HEK293 (cell line): Measurements from ENCODE around the gene MTMR8.

Experiments used
- CTCF ChIA-PET: fragments of 350-600 bp; formaldehyde crosslinking; extraction: SDS; loops from one replicate; lab custom pipeline; 2021; ENCODE audit warnings: antibody characterized with exemption; lab: Yijun Ruan, JAX
- POLR2A ChIA-PET: fragments of 300-600 bp; formaldehyde crosslinking; extraction: SDS; loops from one replicate; lab custom pipeline; 2020; ENCODE audit warnings: antibody characterized with exemption, inconsistent platforms; lab: Yijun Ruan, JAX
- H3K27ac ChIP-seq: fragments of 200-500 bp; sonication (Bioruptor generic); 2 replicates; pipeline ENCODE4 v1.5.1; 2014; ENCODE audit warnings: low read depth, low read length, control low read depth, inconsistent platforms; ENCODE audit errors: extremely low read depth
- H3K36me3 ChIP-seq, 2 experiments: fragments of 200-500 bp in 1 of 2; sonication (Bioruptor generic) in 1 of 2; 1 replicate in 1 of 2; 2 replicates in 1 of 2; pipeline ENCODE4 v1.5.1; 2014 to 2017; ENCODE audit warnings: inconsistent platforms in 2 of 2, low read length in 2 of 2; ENCODE audit not compliant: control insufficient read depth in 2 of 2, insufficient read depth in 1 of 2
- H3K4me1 ChIP-seq: fragments of 200-500 bp; sonication (Bioruptor generic); 2 replicates; pipeline ENCODE4 v1.5.1; 2014; ENCODE audit warnings: mild to moderate bottlenecking, low read length, inconsistent platforms; ENCODE audit not compliant: control insufficient read depth, insufficient read depth
- H3K4me3 ChIP-seq: 2 replicates; pipeline ENCODE4 v1.5.1; 2011; ENCODE audit warnings: low read depth, mild to moderate bottlenecking, control low read depth, low read length, moderate library complexity
- H3K9me3 ChIP-seq: fragments of 200-500 bp; sonication (Bioruptor generic); 2 replicates; pipeline ENCODE4 v1.5.1; 2014; ENCODE audit warnings: low read depth, low read length, inconsistent platforms; ENCODE audit not compliant: control insufficient read depth, insufficient read depth
- BCL11A ChIP-seq: fragments of 450-650 bp; formaldehyde crosslinking; IDR thresholded peaks from 2 replicates; pipeline ENCODE4 v1.5.1; 2016; ENCODE audit warnings: low read depth, missing biosample characterization, missing genetic modification characterization
- GFI1B ChIP-seq: fragments of 450-650 bp; formaldehyde crosslinking; IDR thresholded peaks from 2 replicates; pipeline ENCODE4 v1.5.1; 2016; ENCODE audit warnings: missing biosample characterization, missing genetic modification characterization
- HOXD13 ChIP-seq: sonication (generic); formaldehyde crosslinking; IDR thresholded peaks from 2 replicates; pipeline ENCODE4 v1.8.0; 2022; ENCODE audit warnings: missing genetic modification reagents, borderline replicate concordance
- ZBTB7A ChIP-seq: fragments of 450-650 bp; formaldehyde crosslinking; IDR thresholded peaks from 2 replicates; pipeline ENCODE4 v1.5.1; 2016; ENCODE audit warnings: low read depth, missing biosample characterization, missing genetic modification characterization
- ZFHX2 ChIP-seq: fragments of 450-650 bp; formaldehyde crosslinking; conservative IDR thresholded peaks from 2 replicates; pipeline ENCODE4 v1.5.1; 2016; ENCODE audit warnings: missing biosample characterization, missing genetic modification characterization
- ZFP3 ChIP-seq: fragments of 450-650 bp; formaldehyde crosslinking; IDR thresholded peaks from 2 replicates; pipeline ENCODE4 v1.5.1; 2016; ENCODE audit warnings: low read depth, missing biosample characterization, missing genetic modification characterization
- ZNF221 ChIP-seq: fragments of 450-650 bp; formaldehyde crosslinking; IDR thresholded peaks from 2 replicates; pipeline ENCODE4 v1.5.1; 2017; ENCODE audit warnings: missing biosample characterization, missing genetic modification characterization, borderline replicate concordance
- ZNF274 ChIP-seq, 2 experiments: fragments of 200-500 bp in 1 of 2; fragments of 450-650 bp in 1 of 2; sonication (Bioruptor generic) in 1 of 2; formaldehyde crosslinking in 1 of 2; IDR thresholded peaks; 2 replicates each; pipeline versions ENCODE4 v1.5.1 to v1.6.1; 2014 to 2016; ENCODE audit warnings: borderline replicate concordance in 1 of 2, inconsistent platforms in 1 of 2, low read length in 1 of 2, missing biosample characterization in 1 of 2, missing genetic modification characterization in 1 of 2
- ZNF37A ChIP-seq: fragments of 450-650 bp; IDR thresholded peaks from 2 replicates; pipeline ENCODE4 v1.5.1; 2018; ENCODE audit warnings: missing biosample characterization, missing genetic modification characterization
- ZNF654 ChIP-seq: fragments of 450-650 bp; formaldehyde crosslinking; IDR thresholded peaks from 2 replicates; pipeline ENCODE4 v1.5.1; 2016; ENCODE audit warnings: low read depth, missing biosample characterization, missing genetic modification characterization
- ZNF670 ChIP-seq: fragments of 450-650 bp; formaldehyde crosslinking; IDR thresholded peaks from 2 replicates; pipeline ENCODE4 v1.5.1; 2016; ENCODE audit warnings: missing biosample characterization, missing genetic modification characterization, low read depth
- TF ChIP-seq, protein P1 (sequence below): fragments of 450-650 bp; formaldehyde crosslinking; conservative IDR thresholded peaks from 2 replicates; pipeline ENCODE4 v1.5.1; 2016; ENCODE audit warnings: low read depth, missing biosample characterization, missing genetic modification characterization
- TF ChIP-seq, protein P2 (sequence below): fragments of 450-650 bp; formaldehyde crosslinking; IDR thresholded peaks from 2 replicates; pipeline ENCODE4 v1.5.1; 2016; ENCODE audit warnings: missing biosample characterization, missing genetic modification characterization, low read depth
- TF ChIP-seq, protein P3 (sequence below): fragments of 450-650 bp; formaldehyde crosslinking; IDR thresholded peaks from 2 replicates; pipeline ENCODE4 v1.5.1; 2016; ENCODE audit warnings: missing biosample characterization, missing genetic modification characterization
- TF ChIP-seq, protein P4 (sequence below): fragments of 450-650 bp; formaldehyde crosslinking; IDR thresholded peaks from 2 replicates; pipeline ENCODE4 v1.5.1; 2016; ENCODE audit warnings: missing biosample characterization, missing genetic modification characterization
- TF ChIP-seq, protein P5 (sequence below): fragments of 450-650 bp; formaldehyde crosslinking; conservative IDR thresholded peaks from 2 replicates; pipeline ENCODE4 v1.5.1; 2016; ENCODE audit warnings: low read depth, missing biosample characterization, missing genetic modification characterization
- TF ChIP-seq, protein P6 (sequence below): fragments of 450-650 bp; IDR thresholded peaks from 2 replicates; pipeline ENCODE4 v1.5.1; 2018; ENCODE audit warnings: missing biosample characterization, missing genetic modification characterization

Gene MTMR8

DNA sequence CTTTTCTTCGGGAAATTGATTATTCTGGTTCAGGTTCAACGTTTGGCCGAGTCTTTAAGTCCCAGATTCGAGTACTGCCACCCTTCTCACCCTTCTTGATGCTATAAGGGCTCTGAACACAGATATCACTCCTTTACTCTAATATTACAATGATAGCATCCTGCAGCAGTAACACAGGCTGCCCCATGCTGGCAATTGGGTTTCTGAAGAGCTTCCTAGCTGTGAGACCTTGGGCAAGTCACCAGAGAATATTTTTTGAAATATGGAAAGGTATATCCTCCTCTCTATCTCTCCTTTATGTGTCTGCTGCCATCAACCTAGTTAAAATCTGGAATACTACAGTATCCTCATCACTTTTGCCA, 297 bp upstream of the MTMR8 start:
- Histone ChIP-seq H3K27ac (no peak overlapping the region), H3K4me1 (no peaks in the 10 kb centered on the region), H3K9me3 (peaks cover 3% of the 10 kb centered on the region), H3K4me3 (peak overlapping the region; percentile 16), H3K36me3 (no peaks in the 10 kb centered on the region)
- CTCF ChIA-PET = no interaction called here
- POLR2A ChIA-PET = no interaction called here
- TF ChIP-seq, protein P1, sequence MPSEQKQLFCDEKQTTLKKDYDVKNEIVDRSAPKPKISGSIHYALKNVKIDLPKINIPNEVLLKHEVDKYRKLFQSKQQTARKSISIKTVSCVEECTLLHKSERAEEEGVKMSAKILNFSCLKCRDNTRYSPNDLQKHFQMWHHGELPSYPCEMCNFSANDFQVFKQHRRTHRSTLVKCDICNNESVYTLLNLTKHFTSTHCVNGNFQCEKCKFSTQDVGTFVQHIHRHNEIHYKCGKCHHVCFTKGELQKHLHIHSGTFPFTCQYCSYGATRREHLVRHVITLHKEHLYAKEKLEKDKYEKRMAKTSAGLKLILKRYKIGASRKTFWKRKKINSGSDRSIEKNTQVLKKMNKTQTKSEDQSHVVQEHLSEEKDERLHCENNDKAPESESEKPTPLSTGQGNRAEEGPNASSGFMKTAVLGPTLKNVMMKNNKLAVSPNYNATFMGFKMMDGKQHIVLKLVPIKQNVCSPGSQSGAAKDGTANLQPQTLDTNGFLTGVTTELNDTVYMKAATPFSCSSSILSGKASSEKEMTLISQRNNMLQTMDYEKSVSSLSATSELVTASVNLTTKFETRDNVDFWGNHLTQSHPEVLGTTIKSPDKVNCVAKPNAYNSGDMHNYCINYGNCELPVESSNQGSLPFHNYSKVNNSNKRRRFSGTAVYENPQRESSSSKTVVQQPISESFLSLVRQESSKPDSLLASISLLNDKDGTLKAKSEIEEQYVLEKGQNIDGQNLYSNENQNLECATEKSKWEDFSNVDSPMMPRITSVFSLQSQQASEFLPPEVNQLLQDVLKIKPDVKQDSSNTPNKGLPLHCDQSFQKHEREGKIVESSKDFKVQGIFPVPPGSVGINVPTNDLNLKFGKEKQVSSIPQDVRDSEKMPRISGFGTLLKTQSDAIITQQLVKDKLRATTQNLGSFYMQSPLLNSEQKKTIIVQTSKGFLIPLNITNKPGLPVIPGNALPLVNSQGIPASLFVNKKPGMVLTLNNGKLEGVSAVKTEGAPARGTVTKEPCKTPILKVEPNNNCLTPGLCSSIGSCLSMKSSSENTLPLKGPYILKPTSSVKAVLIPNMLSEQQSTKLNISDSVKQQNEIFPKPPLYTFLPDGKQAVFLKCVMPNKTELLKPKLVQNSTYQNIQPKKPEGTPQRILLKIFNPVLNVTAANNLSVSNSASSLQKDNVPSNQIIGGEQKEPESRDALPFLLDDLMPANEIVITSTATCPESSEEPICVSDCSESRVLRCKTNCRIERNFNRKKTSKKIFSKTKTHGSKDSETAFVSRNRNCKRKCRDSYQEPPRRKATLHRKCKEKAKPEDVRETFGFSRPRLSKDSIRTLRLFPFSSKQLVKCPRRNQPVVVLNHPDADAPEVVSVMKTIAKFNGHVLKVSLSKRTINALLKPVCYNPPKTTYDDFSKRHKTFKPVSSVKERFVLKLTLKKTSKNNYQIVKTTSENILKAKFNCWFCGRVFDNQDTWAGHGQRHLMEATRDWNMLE = peak; percentile 45; the same call in 1 of the 2 replicates
- TF ChIP-seq GFI1B (tag by site-specific recombination) = no peak

DNA sequence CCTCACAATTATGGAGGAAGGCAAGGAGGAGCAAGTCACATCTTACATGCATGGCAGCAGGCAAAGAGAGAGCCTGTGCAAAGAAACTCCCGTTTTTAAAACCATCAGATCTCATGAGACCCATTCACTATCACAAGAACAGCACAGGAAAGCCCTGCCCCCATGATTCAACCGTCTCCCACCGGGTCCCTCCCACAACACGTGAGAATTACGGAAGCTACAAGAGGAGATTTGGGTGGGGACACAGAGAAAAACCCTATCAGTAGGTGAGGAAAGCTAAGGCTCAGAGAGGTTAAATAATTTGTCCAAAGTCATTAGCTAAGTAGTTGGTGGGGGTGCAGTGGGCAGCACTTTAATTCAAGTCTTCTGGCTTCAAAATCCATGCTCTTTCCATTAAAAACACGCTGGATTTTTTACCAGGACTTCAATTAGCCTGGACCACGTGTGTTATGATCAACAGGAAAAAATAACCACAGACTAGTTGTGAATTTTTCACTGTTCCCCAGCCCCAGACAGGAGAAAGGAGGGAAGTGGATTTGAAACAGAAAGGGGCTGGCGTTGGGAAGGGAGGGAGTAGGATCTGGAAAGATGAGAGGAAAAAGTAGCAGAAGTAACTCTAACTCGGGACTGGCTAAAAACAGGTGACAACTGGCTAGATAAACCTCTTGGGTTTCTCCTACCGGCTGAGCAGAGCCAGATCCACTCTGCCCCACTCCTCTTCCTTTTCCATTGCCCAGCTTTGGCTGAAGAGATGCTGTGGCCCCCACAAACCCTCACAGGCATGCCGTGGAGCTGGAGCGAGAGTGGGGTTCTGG, 986 bp downstream of the MTMR8 start:
- POLR2A ChIA-PET = no interaction called here
- peaks cover 3% of the 10 kb centered on the region for H3K9me3 ChIP-seq
- CTCF ChIA-PET = no interaction called here
- no peaks in the 10 kb centered on the region for H3K36me3 ChIP-seq
- H3K4me1 ChIP-seq = no peaks in the 10 kb centered on the region
- H3K27ac ChIP-seq = no peak overlapping the region
- H3K4me3 ChIP-seq = peak overlapping the region; percentile 48
- no peak for TF ChIP-seq ZNF670
- TF ChIP-seq ZFP3 = no peak
- TF ChIP-seq, protein P2, sequence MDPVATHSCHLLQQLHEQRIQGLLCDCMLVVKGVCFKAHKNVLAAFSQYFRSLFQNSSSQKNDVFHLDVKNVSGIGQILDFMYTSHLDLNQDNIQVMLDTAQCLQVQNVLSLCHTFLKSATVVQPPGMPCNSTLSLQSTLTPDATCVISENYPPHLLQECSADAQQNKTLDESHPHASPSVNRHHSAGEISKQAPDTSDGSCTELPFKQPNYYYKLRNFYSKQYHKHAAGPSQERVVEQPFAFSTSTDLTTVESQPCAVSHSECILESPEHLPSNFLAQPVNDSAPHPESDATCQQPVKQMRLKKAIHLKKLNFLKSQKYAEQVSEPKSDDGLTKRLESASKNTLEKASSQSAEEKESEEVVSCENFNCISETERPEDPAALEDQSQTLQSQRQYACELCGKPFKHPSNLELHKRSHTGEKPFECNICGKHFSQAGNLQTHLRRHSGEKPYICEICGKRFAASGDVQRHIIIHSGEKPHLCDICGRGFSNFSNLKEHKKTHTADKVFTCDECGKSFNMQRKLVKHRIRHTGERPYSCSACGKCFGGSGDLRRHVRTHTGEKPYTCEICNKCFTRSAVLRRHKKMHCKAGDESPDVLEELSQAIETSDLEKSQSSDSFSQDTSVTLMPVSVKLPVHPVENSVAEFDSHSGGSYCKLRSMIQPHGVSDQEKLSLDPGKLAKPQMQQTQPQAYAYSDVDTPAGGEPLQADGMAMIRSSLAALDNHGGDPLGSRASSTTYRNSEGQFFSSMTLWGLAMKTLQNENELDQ (tag by site-specific recombination) = no peak
- TF ChIP-seq ZBTB7A (tag by site-specific recombination) = no peak
- TF ChIP-seq, protein P3, sequence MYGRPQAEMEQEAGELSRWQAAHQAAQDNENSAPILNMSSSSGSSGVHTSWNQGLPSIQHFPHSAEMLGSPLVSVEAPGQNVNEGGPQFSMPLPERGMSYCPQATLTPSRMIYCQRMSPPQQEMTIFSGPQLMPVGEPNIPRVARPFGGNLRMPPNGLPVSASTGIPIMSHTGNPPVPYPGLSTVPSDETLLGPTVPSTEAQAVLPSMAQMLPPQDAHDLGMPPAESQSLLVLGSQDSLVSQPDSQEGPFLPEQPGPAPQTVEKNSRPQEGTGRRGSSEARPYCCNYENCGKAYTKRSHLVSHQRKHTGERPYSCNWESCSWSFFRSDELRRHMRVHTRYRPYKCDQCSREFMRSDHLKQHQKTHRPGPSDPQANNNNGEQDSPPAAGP = no peak
- TF ChIP-seq, protein P4, sequence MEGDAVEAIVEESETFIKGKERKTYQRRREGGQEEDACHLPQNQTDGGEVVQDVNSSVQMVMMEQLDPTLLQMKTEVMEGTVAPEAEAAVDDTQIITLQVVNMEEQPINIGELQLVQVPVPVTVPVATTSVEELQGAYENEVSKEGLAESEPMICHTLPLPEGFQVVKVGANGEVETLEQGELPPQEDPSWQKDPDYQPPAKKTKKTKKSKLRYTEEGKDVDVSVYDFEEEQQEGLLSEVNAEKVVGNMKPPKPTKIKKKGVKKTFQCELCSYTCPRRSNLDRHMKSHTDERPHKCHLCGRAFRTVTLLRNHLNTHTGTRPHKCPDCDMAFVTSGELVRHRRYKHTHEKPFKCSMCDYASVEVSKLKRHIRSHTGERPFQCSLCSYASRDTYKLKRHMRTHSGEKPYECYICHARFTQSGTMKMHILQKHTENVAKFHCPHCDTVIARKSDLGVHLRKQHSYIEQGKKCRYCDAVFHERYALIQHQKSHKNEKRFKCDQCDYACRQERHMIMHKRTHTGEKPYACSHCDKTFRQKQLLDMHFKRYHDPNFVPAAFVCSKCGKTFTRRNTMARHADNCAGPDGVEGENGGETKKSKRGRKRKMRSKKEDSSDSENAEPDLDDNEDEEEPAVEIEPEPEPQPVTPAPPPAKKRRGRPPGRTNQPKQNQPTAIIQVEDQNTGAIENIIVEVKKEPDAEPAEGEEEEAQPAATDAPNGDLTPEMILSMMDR (tag by site-specific recombination) = no peak
- TF ChIP-seq ZNF654 = no peak
- no peak for TF ChIP-seq ZNF37A
- TF ChIP-seq ZNF274 (IDR thresholded peaks at IDR 0.05; ENCODE audit: low read length) = no peak
- TF ChIP-seq ZNF274 (tag by site-specific recombination; IDR thresholded peaks at IDR 0.05; ENCODE audit: borderline replicate concordance) = no peak
- TF ChIP-seq, protein P5, sequence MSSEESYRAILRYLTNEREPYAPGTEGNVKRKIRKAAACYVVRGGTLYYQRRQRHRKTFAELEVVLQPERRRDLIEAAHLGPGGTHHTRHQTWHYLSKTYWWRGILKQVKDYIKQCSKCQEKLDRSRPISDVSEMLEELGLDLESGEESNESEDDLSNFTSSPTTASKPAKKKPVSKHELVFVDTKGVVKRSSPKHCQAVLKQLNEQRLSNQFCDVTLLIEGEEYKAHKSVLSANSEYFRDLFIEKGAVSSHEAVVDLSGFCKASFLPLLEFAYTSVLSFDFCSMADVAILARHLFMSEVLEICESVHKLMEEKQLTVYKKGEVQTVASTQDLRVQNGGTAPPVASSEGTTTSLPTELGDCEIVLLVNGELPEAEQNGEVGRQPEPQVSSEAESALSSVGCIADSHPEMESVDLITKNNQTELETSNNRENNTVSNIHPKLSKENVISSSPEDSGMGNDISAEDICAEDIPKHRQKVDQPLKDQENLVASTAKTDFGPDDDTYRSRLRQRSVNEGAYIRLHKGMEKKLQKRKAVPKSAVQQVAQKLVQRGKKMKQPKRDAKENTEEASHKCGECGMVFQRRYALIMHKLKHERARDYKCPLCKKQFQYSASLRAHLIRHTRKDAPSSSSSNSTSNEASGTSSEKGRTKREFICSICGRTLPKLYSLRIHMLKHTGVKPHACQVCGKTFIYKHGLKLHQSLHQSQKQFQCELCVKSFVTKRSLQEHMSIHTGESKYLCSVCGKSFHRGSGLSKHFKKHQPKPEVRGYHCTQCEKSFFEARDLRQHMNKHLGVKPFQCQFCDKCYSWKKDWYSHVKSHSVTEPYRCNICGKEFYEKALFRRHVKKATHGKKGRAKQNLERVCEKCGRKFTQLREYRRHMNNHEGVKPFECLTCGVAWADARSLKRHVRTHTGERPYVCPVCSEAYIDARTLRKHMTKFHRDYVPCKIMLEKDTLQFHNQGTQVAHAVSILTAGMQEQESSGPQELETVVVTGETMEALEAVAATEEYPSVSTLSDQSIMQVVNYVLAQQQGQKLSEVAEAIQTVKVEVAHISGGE (tag by site-specific recombination) = no peak
- TF ChIP-seq BCL11A (tag by site-specific recombination) = no peak
- TF ChIP-seq ZFHX2 = no peak
- no peak for TF ChIP-seq HOXD13
- no peak for TF ChIP-seq ZNF221 (tag by site-specific recombination)
- TF ChIP-seq, protein P6, sequence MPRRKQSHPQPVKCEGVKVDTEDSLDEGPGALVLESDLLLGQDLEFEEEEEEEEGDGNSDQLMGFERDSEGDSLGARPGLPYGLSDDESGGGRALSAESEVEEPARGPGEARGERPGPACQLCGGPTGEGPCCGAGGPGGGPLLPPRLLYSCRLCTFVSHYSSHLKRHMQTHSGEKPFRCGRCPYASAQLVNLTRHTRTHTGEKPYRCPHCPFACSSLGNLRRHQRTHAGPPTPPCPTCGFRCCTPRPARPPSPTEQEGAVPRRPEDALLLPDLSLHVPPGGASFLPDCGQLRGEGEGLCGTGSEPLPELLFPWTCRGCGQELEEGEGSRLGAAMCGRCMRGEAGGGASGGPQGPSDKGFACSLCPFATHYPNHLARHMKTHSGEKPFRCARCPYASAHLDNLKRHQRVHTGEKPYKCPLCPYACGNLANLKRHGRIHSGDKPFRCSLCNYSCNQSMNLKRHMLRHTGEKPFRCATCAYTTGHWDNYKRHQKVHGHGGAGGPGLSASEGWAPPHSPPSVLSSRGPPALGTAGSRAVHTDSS (tag by site-specific recombination) = no peak
